H4 (cell line): ENCODE results near the gene E4F1. TPM values are rescaled to one million over a fixed set of nuclear protein-coding genes. Genes with fewer than 3 reads are reported as not detected.

Experiments
- DNase-seq: peaks from one replicate; pipeline ENCODE4 v3.0.0-alpha.2; 2015; ENCODE audit warnings: low spot score
- total RNA-seq: library from RNA; depleted of rRNA; stranded (reverse); fragments of >200 nt; shearing (Covaris generic); gene quantifications from 2 replicates; pipeline ENCODE4 v1.2.3, GENCODE V29; 2014; rRNA removed

E4F1 gene
- total RNA-seq, 1 experiment from 2014 or later, result 9.5 TPM

GRCh38 chr16:2275476-2276367 lies 52.3 kb downstream of the E4F1 start:
- no peak for DNase-seq

GRCh38 chr16:2276368-2277195 lies 53.2 kb downstream of the E4F1 start:
- no peak for DNase-seq

- no peak for DNase-seq
Measured at GRCh38 chr16:2277466-2278271, 54.3 kb downstream of the E4F1 start.

- DNase-seq, result no peak
Measured at GRCh38 chr16:2278272-2278608, 54.8 kb downstream of the E4F1 start.

- no peak for DNase-seq
Measured at GRCh38 chr16:2278956-2279800, 55.8 kb downstream of the E4F1 start.

- no peak for DNase-seq
Measured at GRCh38 chr16:2280461-2280860, 57.1 kb downstream of the E4F1 start.

- DNase-seq, result no peak
Measured at GRCh38 chr16:2280981-2281542, 57.7 kb downstream of the E4F1 start.

GRCh38 chr16:2282262-2282661 lies 58.9 kb downstream of the E4F1 start:
- no peak for DNase-seq

- no peak for DNase-seq
Measured at GRCh38 chr16:2282866-2283555, 59.6 kb downstream of the E4F1 start.

GRCh38 chr16:2284001-2284770 lies 60.8 kb downstream of the E4F1 start:
- no peak for DNase-seq

GRCh38 chr16:2284797-2285576 lies 61.6 kb downstream of the E4F1 start:
- no peak for DNase-seq

Other genes with a start within 250 kb of the E4F1 start
- gene NOXO1, start 242.1 kb upstream of the E4F1 start, total RNA-seq, result not detected in 2 replicates
- 13.4 and 15.1 TPM in 2 replicates for gene GFER, start 239.4 kb upstream of the E4F1 start, total RNA-seq
- 3.4 and 7.7 TPM in 2 replicates for gene SYNGR3, start 233.6 kb upstream of the E4F1 start, total RNA-seq
- gene ZNF598, start 213.8 kb upstream of the E4F1 start, total RNA-seq, result 5.5 and 10.4 TPM in 2 replicates
- gene NPW, start 203.8 kb upstream of the E4F1 start, total RNA-seq, result 2.7 TPM in 1 of 2 replicates, not detected in the other
- gene NHERF2, start 196.7 kb upstream of the E4F1 start, total RNA-seq, result 33.1 and 33.7 TPM in 2 replicates
- 28.2 and 42.3 TPM in 2 replicates for gene NTHL1, start 175.8 kb upstream of the E4F1 start, total RNA-seq
- 11.0 and 15.6 TPM in 2 replicates for gene TSC2, start 175.6 kb upstream of the E4F1 start, total RNA-seq
- 10.9 and 14.1 TPM in 2 replicates for gene PKD1, start 87.7 kb upstream of the E4F1 start, total RNA-seq
- 1.9 and 3.2 TPM in 2 replicates for gene RAB26, start 75.0 kb upstream of the E4F1 start, total RNA-seq
- gene TRAF7, start 67.8 kb upstream of the E4F1 start, total RNA-seq, result 58.2 and 71.0 TPM in 2 replicates
- 0.02 TPM in 2 replicates for gene CASKIN1, start 27.0 kb upstream of the E4F1 start, total RNA-seq
- 22.1 and 28.4 TPM in 2 replicates for gene MLST8, start 18.1 kb upstream of the E4F1 start, total RNA-seq
- gene BRICD5, start 12.7 kb upstream of the E4F1 start, total RNA-seq, result 0.06 and 1.0 TPM in 2 replicates
- gene PGP, start 8.8 kb upstream of the E4F1 start, total RNA-seq, result 20.0 and 24.5 TPM in 2 replicates
- 0.10 TPM in 1 of 2 replicates, not detected in the other for gene DNASE1L2, start 12.9 kb downstream of the E4F1 start, total RNA-seq
- 37.6 and 48.8 TPM in 2 replicates for gene ECI1, start 28.0 kb downstream of the E4F1 start, total RNA-seq
- 144 and 152 TPM in 2 replicates for gene RNPS1, start 44.5 kb downstream of the E4F1 start, total RNA-seq
- 0.25 and 0.41 TPM in 2 replicates for gene ABCA3, start 117.1 kb downstream of the E4F1 start, total RNA-seq
- 26.1 and 35.8 TPM in 2 replicates for gene CCNF, start 205.9 kb downstream of the E4F1 start, total RNA-seq
- gene TEDC2, start 236.5 kb downstream of the E4F1 start, total RNA-seq, result 13.0 and 23.2 TPM in 2 replicates
- 0.14 TPM in 1 of 2 replicates, not detected in the other for gene NTN3, start 247.7 kb downstream of the E4F1 start, total RNA-seq